Keratinocyte (primary cell): ENCODE results near the gene UBXN6. TPM values are rescaled to one million over a fixed set of nuclear protein-coding genes. Genes with fewer than 3 reads are reported as not detected.

ENCODE experiments used
- DNase-seq: peaks from one replicate; pipeline ENCODE4 v3.0.0-alpha.2; 2011; ENCODE audit warnings: low read depth, missing footprints, low spot score
- FAIRE-seq: peaks from 2 replicates; lab custom pipeline; 2011; peaks lifted over from hg19 to GRCh38; lab: Jason Lieb, UNC
- H2AFZ ChIP-seq: 2 replicates; pipeline ENCODE4 v1.6.0; 2012; ENCODE audit warnings: low read length, control low read depth, inconsistent platforms; ENCODE audit not compliant: control insufficient read depth
- H3K27ac ChIP-seq: 2 replicates; pipeline ENCODE4 v1.5.1; 2011; ENCODE audit warnings: low read length; ENCODE audit not compliant: control insufficient read depth, insufficient read depth
- H3K27me3 ChIP-seq: 3 replicates; pipeline ENCODE4 v1.6.0; 2011; ENCODE audit warnings: low read length; ENCODE audit not compliant: control insufficient read depth, insufficient read depth; ENCODE audit errors: extremely low read depth
- H3K36me3 ChIP-seq, 2 experiments: 2 replicates in 1 of 2; 3 replicates in 1 of 2; pipeline ENCODE4 v1.5.1; 2011; ENCODE audit warnings: low read length in 2 of 2, mild to moderate bottlenecking in 1 of 2; ENCODE audit not compliant: control insufficient read depth in 2 of 2, insufficient read depth in 2 of 2; ENCODE audit errors: extremely low read depth in 1 of 2
- H3K4me1 ChIP-seq: 3 replicates; pipeline ENCODE4 v1.5.1; 2011; ENCODE audit warnings: low read length; ENCODE audit not compliant: control insufficient read depth, insufficient read depth; ENCODE audit errors: extremely low read depth
- H3K4me2 ChIP-seq: 3 replicates; pipeline ENCODE4 v1.6.0; 2011; ENCODE audit warnings: low read depth, low read length; ENCODE audit not compliant: control insufficient read depth, insufficient read depth; ENCODE audit errors: extremely low read depth
- H3K4me3 ChIP-seq, 3 experiments: fragments of 200-600 bp in 1 of 3; sonication (generic) in 1 of 3; 2 replicates in 2 of 3; 3 replicates in 1 of 3; pipeline ENCODE4 v1.5.1; 2011 to 2016; ENCODE audit warnings: low read length in 3 of 3, mild to moderate bottlenecking in 3 of 3, control low read depth in 2 of 3, inconsistent platforms in 1 of 3, low read depth in 1 of 3, mixed read lengths in 1 of 3, mixed run types in 1 of 3, moderate library complexity in 1 of 3; ENCODE audit not compliant: control insufficient read depth in 2 of 3, insufficient read depth in 2 of 3; ENCODE audit errors: extremely low read depth in 1 of 3
- H3K79me2 ChIP-seq: 2 replicates; pipeline ENCODE4 v1.6.0; 2012; ENCODE audit warnings: low read length; ENCODE audit not compliant: control insufficient read depth, insufficient read depth
- H3K9ac ChIP-seq: 3 replicates; pipeline ENCODE4 v1.6.0; 2011; ENCODE audit warnings: low read length; ENCODE audit not compliant: control insufficient read depth, insufficient read depth; ENCODE audit errors: extremely low read depth
- H3K9me1 ChIP-seq: 3 replicates; pipeline ENCODE4 v1.6.0; 2011; ENCODE audit warnings: low read length; ENCODE audit not compliant: control insufficient read depth, insufficient read depth; ENCODE audit errors: extremely low read depth
- H3K9me3 ChIP-seq: 2 replicates; pipeline ENCODE4 v1.5.1; 2012; ENCODE audit warnings: low read depth, low read length; ENCODE audit not compliant: control insufficient read depth
- H4K20me1 ChIP-seq: 3 replicates; pipeline ENCODE4 v1.6.0; 2011; ENCODE audit warnings: low read length; ENCODE audit not compliant: control insufficient read depth, insufficient read depth; ENCODE audit errors: extremely low read depth
- EZH2 ChIP-seq: IDR thresholded peaks from one replicate; pipeline ENCODE4 v1.6.1; 2012; ENCODE audit warnings: inconsistent platforms, mild to moderate bottlenecking, low read length, moderate library complexity
- dilution Hi-C: fragments of 300-500 bp; cut with MboI; formaldehyde crosslinking; loops from one replicate; pipeline ENCODE4 v1.7.0; 2020; ENCODE audit warnings: low sequenced_read_pairs; ENCODE audit not compliant: extremely low pct_ligation_motif_present
- polyA plus RNA-seq, 5 experiments: library from polyadenylated mRNA; depleted of rRNA in 3 of 5; stranded (reverse) in 3 of 5; stranded (forward) in 1 of 5; unstranded in 1 of 5; fragments of >200 nt; gene quantifications; 1 replicate in 1 of 5; 2 replicates in 3 of 5; 3 replicates in 1 of 5; pipeline versions ENCODE4 v1.2.1 to v1.2.3, GENCODE V29; 2011 to 2012; ENCODE audit warnings: missing spikeins in 2 of 5, low read depth in 1 of 5, low replicate concordance in 1 of 5
- TF ChIP-seq, protein P1 (sequence below), 3 experiments: IDR thresholded peaks in 1 of 3; conservative IDR thresholded peaks in 1 of 3; optimal IDR thresholded peaks in 1 of 3; 2 replicates in 2 of 3; 3 replicates in 1 of 3; pipeline versions ENCODE3 to v1.5.1; 2011; ENCODE audit warnings: low read length in 3 of 3, mild to moderate bottlenecking in 3 of 3, moderate library complexity in 2 of 3, control low read depth in 1 of 3, inconsistent platforms in 1 of 3; ENCODE audit not compliant: insufficient read depth in 2 of 3; ENCODE audit errors: extremely low read depth in 1 of 3

The UBXN6 gene
- polyA plus RNA-seq, 1 donor (not counting 4 experiments of a cell fraction or from before 2014, with no cell fraction given), result 36.4 TPM

DNA sequence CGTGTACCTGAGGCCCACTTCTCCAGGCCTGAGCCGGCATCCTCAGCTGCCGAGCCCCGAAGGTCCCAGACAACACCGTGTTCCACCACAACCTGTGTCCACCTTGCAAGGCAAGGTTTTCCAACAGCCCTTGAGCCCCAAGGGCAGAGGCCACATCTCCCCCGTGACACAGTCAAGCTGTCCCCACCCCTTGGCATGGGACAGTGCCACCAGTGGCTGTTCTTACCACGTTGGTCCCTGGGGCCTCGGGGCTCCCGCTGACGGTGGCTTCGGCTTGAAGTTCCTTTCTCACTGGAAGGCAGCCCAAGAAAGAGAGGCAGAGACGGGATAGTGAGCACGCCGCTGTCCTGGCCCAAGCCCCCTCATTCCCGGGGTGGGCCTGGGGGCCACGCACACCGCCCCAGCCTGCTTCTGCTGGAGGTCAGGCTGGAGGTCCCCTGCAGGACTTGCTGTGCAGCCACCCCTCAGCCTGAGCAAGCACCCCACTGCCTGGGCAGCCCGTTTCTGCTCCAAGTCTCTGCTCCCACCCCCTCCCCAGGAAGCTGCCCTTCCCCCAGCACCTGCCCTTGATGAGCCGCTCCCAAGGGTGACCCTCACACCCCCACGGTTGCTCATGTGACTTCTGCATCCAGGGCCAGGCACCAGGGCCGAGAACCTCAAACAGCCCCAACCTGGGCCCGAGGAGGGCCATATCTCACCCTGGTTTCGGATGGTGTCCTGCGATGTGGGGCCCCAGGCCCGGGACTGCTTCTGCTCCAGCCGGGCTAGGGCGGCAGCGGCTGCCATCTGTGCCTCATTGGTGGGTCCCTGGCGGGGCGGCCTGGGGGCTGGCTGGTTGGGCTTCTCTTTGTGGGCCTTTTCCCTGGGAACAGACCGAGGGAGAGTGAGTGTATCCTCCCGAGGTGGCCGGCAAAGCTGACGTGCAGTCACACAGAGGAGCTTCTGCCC, 4.1 kb downstream of the UBXN6 start:
- Histone ChIP-seq H3K9ac (no peak overlapping the region), H3K4me1 (peaks cover 31% of the 10 kb centered on the region), H3K9me1 (no peaks in the 10 kb centered on the region), H3K4me3 (no peak overlapping the region), H3K27ac (no peak overlapping the region), H3K9me3 (no peaks in the 10 kb centered on the region), H3K27me3 (no peaks in the 10 kb centered on the region), H3K4me2 (no peak overlapping the region), H3K79me2 (peaks cover 25% of the 10 kb centered on the region), H4K20me1 (no peaks in the 10 kb centered on the region), H3K36me3 (peaks cover 21 to 30% of the 10 kb centered on the region in 2 experiments), H2AFZ (no peak overlapping the region)
- DNase-seq, result no peak
- no peak for FAIRE-seq
- dilution Hi-C loops, result no loop called here
- TF ChIP-seq EZH2, result no peak
- TF ChIP-seq, protein P1, sequence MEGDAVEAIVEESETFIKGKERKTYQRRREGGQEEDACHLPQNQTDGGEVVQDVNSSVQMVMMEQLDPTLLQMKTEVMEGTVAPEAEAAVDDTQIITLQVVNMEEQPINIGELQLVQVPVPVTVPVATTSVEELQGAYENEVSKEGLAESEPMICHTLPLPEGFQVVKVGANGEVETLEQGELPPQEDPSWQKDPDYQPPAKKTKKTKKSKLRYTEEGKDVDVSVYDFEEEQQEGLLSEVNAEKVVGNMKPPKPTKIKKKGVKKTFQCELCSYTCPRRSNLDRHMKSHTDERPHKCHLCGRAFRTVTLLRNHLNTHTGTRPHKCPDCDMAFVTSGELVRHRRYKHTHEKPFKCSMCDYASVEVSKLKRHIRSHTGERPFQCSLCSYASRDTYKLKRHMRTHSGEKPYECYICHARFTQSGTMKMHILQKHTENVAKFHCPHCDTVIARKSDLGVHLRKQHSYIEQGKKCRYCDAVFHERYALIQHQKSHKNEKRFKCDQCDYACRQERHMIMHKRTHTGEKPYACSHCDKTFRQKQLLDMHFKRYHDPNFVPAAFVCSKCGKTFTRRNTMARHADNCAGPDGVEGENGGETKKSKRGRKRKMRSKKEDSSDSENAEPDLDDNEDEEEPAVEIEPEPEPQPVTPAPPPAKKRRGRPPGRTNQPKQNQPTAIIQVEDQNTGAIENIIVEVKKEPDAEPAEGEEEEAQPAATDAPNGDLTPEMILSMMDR (optimal IDR thresholded peaks at IDR 0.05 in 1 of 3, IDR thresholded peaks at IDR 0.05 in 1 of 3, conservative IDR thresholded peaks at IDR 0.05 in 1 of 3; ENCODE audit: extremely low read depth in 1 of 3, insufficient read depth in 2 of 3, low read length in 3 of 3), result no peak

DNA sequence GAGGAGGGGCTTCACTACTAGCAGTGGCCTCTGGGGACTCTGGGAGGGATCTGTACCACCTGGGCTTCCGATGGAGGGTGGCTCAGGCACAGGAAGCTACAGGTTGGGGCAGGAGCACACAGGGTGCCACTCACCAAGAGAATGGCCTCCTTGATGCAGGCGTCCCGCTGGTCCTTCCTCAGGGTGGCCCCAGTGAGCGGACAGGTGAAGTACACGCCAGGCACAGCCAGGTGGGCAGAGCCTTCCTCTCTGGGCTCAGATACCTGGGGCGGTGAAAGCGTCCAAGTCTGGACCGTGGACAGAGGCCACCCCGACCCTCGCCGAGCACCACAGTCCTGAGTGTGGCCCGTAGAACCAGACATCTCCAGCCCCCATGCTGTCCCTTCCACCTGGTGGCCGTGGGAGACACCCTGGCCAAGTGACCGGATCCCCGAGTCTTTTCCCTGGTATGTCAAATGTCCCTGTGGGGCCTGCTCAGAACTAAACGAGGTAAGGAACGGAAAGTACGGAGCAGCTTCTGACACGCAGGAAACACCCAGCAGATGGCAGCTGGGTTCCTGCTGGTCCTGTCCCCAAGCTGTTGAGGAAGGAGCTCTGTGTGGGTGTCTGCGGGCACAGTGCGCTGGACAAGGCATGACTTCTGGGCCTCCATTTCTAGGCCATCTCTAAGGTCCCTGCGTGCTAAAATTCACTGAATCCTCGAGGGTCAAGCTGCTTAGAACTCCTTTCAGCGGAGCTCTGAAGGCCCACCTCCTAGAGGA, 5.2 kb downstream of the UBXN6 start:
- peaks cover 25% of the 10 kb centered on the region for H3K79me2 ChIP-seq
- H3K36me3 ChIP-seq, result peaks cover 30 to 39% of the 10 kb centered on the region in 2 experiments
- peaks cover 31% of the 10 kb centered on the region for H3K4me1 ChIP-seq
- H3K27ac ChIP-seq, result no peak overlapping the region
- DNase-seq (no peak), FAIRE-seq (no peak)
- H3K4me3 ChIP-seq, result no peak overlapping the region
- dilution Hi-C loops, result no loop called here
- no peaks in the 10 kb centered on the region for H4K20me1 ChIP-seq
- no peaks in the 10 kb centered on the region for H3K9me1 ChIP-seq
- TF ChIP-seq, protein P1 (optimal IDR thresholded peaks at IDR 0.05 in 1 of 3, IDR thresholded peaks at IDR 0.05 in 1 of 3, conservative IDR thresholded peaks at IDR 0.05 in 1 of 3; ENCODE audit: extremely low read depth in 1 of 3, insufficient read depth in 2 of 3, low read length in 3 of 3), result no peak
- no peak for TF ChIP-seq EZH2
- no peak overlapping the region for H3K9ac ChIP-seq
- no peaks in the 10 kb centered on the region for H3K9me3 ChIP-seq
- H3K4me2 ChIP-seq, result no peak overlapping the region
- H2AFZ ChIP-seq, result no peak overlapping the region
- no peaks in the 10 kb centered on the region for H3K27me3 ChIP-seq
